SK-N-MC (cell line): ENCODE measurements around the gene HOXB1.

Experiments used
- EZH2 ChIP-seq: fragments of 200-600 bp; sonication (generic); IDR thresholded peaks from one replicate; pipeline ENCODE4 v1.6.1; 2017; ENCODE audit warnings: antibody characterized with exemption
- FOXP2 ChIP-seq: optimal IDR thresholded peaks from 2 replicates; pipeline ENCODE3; 2011; ENCODE audit warnings: mild to moderate bottlenecking, moderate library complexity; ENCODE audit not compliant: insufficient read depth; ENCODE audit errors: extremely low read length, control extremely low read depth
- POLR2AphosphoS5 ChIP-seq: IDR thresholded peaks from 2 replicates; pipeline ENCODE4 v1.6.1; 2012; ENCODE audit warnings: mild to moderate bottlenecking, low read depth, low read length, borderline replicate concordance

GRCh38 chr17:48494335-48494734 lies 36.5 kb downstream of the HOXB1 start:
- no peak for TF ChIP-seq POLR2AphosphoS5
- TF ChIP-seq EZH2: no peak
- no peak for TF ChIP-seq FOXP2
